HL-60 (cell line): ENCODE data around the gene VPS41.

Experiments
- CTCF ChIP-seq: IDR thresholded peaks from one replicate; pipeline ENCODE4 v1.5.1; 2011; ENCODE audit warnings: low read length, control low read depth, inconsistent platforms; ENCODE audit not compliant: insufficient read depth
- POLR2AphosphoS5 ChIP-seq: IDR thresholded peaks from 2 replicates; pipeline ENCODE4 v1.6.1; 2012; ENCODE audit warnings: low read depth

- TF ChIP-seq CTCF (no peak), POLR2AphosphoS5 (no peak)
These were observed 205.9 kb downstream of the VPS41 start for GRCh38 chr7:38703093-38703492.
